ENCODE measurements around the gene HOXA5.

Gene HOXA5

DNA sequence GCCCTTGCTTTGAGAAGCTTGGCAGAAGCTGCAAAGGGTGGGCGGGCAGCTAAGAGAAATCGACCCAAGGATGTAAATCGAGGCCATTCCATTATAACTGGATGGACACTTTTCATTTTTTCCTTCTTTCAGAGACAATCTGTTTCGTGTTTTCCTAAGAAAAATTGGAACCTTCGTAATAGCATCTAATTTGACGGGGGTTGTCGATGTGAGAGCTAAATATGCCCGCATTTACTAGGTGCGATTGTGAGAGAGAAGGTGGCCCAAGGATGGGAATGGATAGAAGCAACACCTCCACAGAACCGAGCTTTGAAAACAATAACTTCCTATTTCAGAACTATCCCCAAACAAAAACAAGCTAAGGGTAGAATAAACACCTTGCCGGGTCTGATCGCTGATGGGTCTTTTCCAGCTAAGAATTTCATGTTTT, 12.1 kb downstream of the HOXA5 start:
- no peak for DNase-seq

DNA sequence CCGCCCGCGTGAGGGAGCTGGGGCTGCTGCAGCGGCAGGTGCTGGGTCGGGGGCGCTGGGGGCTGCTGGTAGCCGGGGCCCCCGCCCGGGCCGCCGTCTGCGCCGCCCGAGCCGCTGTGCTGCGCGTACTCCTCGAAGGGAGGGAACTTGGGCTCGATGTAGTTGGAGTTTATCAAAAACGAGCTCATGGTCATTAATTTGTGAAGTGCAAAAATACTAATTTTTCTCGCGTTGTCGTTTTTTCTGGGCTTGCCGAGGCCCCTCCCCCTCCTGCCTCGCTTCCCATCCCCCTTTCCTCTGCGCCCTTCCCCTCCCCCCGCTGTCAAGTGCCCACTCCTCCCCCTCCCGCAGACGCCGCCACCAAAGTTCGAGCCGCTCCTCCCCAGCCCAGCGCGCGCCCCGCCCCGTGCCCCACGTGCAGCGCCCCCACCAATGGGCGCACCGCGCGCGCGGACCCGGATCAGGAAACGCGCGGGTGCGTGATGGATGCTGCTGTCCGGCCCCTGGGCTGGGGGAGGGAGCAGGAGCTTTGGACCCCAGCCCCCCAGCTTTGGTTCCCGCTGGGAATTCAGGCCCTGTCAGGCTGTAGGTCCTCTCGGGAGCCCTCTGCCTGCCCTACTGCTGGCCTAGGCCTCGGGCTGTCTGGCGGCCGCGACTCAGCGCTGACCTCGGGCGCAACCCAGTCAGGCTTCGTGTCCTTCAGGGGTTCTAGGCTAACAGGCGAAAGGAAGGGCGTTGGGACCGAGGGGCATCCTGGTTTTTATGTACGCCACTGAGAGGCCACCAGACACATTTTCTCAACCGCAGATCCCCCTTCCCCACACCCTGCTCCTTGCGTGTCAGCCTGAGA, 12.7 kb downstream of the HOXA5 start, which contains the start of gene HOXA4:
Gene HOXA4, minus strand, starts transcription at position 218 of the 850 bp plus-strand sequence. Its CDS starts 24 bp downstream, at position 194.
- no peak for DNase-seq

DNA sequence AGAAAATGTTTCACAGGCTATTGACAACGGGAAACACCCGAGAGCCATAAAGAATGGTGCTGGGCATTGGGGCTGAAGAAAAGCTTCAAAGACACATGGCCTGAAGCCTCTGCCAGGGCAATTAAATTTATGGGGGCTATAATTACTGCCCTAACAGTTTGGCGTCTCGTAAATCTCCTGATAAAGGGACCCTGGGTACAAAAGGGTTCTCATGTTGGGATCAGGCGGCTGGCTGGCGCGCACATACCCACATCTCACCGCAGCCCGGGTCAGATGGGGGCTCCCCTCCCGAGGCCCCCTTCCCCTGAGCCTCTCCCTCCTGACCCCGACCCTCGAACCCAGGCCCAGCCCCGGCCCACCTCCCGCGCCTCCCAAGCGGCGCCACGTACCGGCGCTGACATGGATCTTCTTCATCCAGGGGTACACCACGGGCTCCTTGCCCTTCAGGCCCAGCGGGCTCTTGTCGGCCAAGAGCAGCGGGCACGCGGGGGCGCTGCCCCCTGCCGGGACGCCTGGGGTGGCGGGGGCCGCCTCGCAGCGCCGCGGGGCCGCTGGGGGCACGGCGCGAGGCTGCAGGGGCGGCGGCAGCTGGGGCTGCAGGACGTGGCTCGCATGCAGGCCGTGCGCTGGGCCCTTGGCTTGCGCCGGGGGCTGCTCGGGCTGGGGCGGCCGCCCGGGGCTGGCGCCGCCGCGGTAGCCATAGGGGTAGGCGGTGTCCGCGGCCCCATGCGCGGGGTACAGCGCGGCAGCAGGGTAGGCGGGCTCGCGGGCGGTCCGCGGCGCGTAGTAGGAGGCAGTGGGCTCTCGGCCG, 13.5 kb downstream of the HOXA5 start:
- no peak for DNase-seq

DNA sequence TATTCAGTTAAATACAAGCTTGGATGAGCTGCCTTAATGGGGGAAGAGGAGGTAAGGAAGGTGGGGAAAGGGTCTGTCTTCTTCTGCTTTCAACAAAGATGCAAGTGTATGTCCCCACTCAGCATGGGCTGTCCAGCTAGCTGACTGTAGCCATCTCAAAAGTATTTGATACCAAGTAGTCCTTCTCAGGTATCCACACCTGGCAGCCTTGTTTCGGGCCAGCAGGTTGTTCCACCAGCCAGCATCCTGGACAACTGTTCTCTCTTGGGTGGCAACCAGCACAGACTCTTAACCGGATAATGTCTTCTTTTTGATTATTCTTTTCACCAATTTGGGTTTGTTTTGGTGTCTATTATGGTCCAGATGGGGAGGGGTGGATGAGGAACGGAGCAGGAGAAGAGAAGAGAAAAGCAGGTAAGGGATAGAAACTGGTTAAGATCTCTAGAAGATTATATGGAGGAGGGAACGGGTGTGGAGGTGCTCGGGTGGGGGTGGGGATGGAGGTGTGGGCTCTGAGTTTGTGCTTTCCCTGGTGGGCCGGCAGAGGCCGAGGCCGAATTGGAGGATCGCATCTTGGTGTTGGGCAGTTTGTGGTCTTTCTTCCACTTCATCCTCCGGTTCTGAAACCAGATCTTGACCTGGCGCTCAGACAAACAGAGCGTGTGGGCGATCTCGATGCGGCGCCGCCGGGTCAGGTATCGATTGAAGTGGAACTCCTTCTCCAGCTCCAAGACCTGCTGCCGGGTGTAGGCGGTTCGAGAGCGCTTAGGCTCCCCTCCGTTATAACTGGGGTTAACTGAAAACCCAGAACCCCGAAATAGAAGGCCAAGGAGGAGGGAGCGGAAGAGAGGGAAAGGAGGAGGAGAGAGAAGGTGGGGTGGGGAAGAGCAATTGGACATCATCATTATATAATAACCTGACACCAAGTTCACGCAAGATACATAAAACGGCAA, 14.4 kb downstream of the HOXA5 start:
- no peak for DNase-seq

DNA sequence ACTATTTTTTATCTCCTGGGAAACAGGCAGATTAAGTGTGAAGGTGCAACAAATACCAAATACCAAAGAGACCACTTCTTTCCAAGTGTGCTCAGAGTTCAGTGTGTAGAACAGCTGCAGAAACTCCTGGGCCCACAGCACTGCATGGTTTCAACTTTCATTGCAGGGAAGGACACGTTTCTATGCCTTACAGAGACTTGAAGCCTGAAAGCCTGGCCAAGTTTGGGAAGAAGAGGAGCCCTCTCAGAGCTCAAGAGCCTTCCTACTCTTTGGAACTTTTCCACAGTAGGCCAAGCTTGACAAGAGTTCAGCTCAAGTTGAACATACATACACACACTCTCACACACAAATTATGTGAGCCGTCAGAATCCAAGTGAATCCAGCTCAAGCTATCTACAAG, 15.4 kb downstream of the HOXA5 start:
- no peak for DNase-seq

DNA sequence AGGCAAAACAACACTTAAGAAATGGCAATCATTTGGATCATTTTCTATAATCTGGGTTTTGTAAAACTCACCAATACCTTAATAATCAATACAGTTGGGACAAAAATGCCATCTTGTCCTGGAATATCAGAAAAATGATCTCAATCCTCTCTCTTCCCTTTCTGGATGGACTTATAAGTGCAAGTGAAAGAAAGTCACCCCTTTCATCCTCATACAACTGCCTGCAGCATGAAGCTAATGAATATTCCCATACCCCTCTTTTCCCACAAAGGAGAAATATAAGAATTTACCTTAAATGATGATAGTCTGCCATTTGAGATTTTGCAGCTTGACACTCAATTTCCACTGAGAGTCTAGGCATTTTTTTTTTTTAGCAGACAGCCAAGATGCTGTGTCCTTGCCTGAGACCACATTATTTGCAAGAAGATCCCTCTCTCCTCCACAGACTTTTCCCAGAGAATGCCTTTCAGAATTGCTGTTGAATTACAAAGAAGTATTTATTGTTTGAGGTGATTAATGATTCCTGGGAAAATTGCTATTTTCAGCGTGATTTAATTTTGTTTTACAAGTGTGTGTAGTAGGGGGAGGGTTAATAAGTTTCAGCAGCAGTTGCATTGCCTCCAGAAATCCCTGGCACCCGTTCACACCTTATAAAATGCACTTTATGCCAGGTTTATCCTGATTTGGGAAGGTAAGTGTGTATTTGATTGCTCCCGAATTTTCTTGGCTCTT, 16.7 kb downstream of the HOXA5 start:
- no peak for DNase-seq

DNA sequence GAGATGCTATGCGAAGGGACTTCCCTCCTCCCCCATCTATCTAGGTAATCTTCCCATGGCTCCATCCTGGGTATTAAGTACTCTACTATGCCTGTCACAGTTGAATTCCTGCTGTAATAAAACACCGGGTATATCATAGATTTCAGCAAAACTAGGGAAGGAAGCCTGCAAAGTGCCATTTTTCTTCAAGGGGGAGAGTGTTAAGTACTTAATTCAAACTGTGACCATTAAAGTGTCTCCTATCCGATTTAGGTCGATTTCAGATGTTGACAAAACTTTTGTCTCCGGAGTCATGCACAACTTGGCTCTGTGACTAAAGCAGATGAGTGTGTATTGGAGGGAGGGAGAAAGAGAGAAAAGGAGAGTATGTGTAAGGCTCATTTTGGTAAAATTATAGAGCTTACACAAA, 17.5 kb downstream of the HOXA5 start:
- no peak for DNase-seq

DNA sequence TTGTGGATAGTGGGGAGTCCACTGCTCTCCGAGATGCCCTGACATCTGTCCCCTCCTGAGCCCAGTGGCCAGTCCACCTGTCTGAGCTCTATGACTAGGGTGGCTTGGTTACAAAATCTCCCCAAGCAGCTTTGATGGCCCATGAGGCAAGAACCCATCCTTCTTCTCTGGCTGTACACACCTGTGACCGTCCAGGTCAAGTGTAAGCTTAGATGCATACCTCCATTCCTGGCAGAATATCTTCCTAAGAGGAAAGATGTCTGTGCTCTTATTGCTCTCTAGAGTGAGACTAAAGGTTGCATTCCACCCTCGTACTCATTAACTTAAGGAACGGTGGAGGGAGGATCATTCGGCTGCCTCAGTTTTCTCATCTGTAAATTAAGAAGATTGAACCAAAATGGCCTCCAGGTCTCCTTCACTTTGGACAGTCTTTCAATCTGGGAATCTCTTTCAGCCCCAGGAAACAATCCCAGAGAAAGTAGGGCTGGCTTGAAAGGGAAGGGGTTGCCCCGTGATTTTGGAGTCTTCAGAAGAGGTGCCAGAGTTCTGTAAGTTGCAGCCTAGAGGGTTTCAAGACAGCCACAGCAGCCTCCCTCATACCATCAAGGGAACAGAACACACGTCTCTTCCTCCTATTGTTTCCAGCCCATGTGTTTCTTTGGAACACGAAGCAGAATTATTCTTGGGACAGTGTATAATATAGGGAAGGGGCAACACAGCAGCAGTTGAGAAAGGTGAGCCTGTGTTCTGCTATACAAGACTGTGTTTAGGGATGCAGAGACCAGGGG, 18.4 kb downstream of the HOXA5 start:
- DNase-seq: no peak

DNA sequence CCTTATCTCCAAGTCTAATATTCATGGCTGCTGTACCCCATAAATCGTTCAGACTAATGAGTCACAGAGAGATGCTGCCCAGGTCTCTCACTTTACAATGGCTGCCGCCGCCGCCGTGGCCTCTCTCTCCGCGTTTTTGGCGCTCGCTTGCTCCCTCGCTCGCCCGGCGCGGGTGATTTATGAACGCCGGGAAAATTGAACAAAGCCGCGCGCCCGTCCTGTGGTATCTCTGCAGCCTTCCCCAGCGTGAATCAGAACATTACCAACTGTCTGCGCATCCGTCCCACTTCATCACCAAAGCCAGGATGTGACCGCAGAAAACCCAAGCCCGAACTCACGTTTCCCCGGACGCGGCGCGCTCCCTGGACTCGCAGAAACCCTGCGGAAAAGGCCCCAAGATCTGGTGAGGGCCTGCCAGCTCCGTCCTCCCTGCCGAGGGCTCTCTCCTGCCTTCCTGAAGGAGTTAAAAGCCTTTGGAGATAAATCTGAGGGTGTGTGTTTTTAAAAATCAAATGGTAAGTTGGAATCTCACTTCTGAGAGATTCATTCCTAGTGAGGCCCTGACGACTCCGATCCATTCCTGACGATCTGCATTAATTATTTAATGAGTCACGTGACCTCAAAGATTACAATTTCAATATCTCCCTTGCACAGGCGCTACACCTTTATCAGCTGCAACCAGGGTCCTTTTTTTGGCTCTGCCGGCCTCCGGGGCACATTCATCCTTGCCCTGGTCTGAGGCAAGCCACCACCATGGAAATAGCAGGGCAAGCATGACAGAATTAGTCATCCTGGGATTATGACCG, 19.2 kb downstream of the HOXA5 start:
- DNase-seq: no peak

DNA sequence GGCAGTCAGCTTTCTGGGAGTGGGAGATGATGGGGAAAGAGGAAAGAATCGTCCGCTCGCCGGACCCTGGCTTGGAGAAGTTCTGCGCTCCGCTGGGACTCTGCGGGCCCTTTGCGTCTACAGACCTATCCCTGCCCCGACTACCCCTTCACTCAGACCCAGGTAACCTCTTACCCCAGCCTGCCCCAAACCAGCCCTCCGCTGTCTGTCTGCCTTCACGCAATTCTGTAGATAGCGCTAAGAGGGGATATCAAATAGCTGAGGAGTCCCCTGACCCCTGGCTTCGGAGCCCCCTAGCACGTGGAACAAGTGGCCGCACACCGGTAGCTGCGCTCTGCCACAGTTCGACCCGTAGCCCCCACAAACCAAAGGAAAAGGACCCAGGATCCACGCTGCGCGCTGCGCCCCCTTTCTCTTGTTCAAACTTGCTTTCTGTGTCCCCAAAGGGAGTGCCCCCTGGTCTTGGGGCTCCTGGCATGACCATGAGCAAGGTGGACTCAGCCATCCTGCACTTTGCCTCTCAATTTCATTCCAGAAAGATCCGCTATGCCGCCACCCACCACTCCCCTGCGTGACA, 19.9 kb downstream of the HOXA5 start:
- no peak for DNase-seq

DNA sequence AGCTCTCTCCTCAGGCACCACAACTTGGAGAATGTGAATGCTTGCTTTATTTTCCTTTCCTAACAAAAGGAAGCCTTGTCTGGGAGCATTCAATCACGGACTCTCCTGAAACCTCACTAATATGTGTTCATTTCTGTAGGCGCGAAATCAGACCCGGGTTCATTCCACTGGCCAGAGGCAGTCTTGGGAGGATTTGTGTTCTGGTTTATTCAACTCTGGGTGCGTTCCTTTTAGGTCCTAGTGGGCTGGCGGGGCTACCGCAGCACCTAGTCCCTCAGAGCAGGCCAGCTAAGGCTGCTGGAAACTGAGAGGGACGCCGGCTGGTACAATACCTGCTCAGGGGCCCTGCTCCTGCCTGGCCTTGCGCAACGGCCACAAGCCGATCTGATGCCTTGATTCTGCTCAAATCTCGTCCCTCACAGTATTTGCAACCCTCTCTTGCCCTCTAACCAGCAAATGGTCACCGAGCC, 20.4 kb downstream of the HOXA5 start:
- no peak for DNase-seq

DNA sequence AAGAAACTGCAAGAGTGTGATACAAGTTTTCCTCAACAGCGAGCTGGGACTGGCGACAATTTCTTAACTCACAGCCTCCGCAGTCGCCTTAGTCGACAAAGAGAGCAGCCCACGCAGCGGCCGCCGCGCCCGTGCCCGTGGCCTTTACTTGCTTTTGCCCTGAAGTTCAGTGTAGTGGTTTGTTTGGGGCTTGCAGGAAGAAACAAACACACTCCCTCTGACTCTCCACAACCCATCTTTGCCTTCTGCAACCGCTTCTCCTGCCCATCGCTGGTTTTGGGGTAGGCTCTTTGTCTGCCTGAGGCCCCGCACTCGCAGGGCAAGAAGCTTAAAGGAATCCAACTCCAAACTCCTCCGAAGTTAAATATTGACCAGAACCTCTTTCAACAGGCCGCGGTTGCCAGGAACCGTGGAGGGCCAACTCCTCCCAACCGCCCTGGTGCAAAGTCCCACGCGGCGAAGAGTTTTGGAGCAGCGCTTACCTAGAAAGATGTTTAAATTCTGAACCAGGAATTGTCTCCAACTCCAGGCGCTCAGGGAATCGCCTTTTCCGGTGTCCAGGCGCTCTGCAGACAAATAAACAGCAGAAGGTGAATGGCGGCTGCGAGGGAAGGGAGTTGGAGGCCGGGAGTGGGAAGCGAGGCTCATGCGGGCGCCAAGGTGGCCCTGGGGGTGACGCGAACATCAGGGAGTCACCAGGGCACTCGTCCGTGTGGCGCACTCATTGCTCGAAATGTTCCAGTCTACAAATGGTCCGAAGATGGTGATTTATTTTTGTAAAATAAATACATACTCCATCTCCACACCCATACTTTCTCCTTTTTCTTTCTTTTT, 21.2 kb downstream of the HOXA5 start:
- no peak for DNase-seq

DNA sequence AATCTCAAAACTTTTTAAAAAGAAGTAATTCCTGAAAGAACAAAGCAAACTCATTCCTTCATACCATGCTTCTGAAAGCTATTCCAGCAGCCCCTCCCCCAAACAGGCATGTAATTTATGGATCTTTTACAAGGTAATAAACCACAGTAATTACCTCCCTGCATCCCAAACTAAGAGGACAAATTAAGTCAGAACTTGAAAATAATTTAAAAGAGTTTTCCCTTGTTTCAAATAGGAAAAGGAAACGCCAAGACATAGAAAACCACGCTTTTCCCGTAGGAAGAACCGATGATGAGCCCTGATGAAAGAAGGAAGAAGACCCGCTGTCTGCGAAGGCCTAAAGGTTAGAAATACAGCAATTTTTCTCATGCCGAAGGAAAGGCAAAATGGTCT, 21.8 kb downstream of the HOXA5 start:
- no peak for DNase-seq

DNA sequence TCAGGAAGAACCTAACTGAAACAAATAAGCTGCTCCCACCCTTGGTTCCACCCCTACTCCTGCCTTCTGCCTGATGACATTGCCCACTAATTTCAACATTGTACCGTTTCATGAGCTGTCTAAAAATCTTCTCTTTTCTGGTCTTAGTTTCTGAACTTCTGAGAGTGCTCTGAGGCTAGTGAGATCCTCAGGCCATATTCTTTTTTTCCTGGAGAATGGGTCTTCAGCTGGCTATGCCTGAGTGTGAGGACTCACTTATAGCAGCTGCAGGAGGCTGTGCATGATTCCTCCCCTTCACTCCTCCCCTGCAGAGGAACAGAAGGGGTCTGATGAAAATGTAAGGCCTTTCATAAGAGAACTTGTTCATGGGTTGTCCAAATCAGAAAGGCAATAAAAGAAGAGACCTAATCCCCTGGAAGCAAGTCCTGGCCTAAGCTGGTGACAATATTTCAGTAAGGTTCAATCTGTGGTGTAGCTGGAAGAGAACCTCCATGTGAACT, 24.0 kb downstream of the HOXA5 start:
- DNase-seq: no peak

DNA sequence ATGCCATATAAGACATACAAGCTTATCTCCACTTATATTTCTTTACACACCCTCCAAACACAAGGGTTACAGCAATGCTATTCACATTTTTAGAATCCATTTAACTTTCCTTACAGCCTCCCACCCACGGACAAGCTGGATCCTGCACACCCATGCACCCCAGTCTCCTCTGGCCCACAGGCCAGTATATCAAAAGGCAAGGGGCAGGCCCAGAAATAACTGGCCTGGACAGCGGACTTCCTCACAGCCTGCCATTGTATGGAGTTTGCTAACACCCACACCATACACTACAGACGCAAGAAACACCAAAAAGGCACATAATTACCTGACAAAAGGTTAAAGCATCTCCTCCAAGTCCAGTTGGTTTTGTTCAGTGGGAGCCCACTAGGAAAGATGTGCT, 24.9 kb downstream of the HOXA5 start:
- DNase-seq: no peak

DNA sequence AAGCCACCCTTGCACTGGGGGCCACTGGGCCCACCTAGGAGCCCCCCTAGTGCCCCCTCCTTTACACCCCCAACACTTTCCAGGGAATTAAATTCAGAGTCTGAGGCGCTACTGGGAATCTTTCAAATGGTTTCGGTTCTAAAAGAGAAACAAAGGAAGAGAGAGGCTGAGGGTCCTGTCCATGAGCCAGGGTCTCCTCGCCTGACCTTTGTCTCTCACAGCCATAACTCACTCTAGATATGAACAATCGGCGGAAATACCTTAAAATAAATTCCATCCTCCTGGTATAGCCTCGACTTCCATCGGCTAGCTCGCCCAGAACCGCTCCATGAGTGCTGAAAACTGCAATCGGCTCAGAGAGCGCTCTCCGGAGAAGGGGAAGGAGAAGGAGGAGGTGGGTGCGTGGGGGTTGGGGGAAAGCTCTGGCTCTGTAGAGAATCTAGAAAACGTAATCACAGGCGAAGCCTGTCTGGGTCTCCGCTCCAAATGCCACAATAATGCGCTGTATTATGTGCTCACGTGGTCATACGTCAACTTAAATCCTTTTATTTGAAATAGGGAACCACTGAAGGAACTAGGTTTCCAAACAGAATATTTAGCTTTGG, 25.5 kb downstream of the HOXA5 start:
- no peak for DNase-seq

DNA sequence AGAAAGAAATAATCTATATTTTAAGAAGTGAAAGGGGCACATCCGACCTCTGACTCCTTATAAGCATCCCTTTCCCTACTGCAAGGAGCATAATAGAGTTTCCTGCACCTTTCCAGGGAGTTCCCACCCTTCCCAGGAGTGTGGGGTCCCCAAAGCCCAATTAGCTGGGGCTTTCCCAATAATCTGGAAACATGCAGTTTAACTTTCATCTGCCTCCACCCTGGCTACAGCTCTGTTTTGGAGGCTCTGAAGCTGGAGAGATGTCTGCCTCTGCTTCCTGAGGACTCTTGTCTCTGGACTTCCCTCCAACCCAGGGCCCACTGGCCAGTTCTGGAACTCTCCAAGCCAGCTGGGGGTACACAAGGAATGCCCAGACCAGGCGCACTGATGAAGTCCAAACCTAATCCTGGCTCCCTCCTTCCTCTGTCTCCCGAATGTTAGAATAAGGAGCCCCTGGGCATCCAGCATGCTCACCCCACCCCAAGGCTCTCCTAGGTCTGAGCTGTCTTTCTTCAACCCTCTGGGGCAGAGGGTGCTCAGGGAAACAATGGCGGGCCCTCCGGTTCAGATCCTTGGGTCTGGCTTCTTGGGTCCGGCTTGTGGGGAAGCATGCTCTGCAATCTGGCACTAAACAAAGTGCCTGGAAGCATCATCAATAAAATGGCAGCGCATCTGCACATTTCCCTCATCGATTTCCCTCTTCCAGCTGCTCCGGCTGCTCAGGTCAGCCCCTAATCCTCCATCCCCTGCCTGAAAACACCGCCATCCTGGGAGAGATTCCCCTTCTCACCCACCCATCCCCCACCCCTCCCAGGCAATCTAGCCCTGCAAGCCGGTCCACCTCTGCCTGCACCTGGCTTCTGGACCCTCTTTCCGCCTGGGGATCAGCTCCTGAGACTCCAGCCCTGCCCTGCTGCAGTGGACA, 26.3 kb downstream of the HOXA5 start:
- DNase-seq: no peak

Measured in NCI-H2029 treated with DMSO at 0.1 percent for 48 hours (cell line).